Right cardiac atrium (tissue), 5 donors: ENCODE results near the gene RTKN. TPM values are rescaled to one million over a fixed set of nuclear protein-coding genes. Genes with fewer than 3 reads are reported as not detected.

Experiments used
- polyA plus RNA-seq: library from polyadenylated mRNA; stranded (reverse); fragments of 200-250 nt; gene quantifications from one replicate; pipeline ENCODE4 v1.2.3, GENCODE V29; 2013
- total RNA-seq, 4 donors: library from RNA; stranded (reverse); fragmentation: NEBNext Ultra II Directional; extraction: Animal tissue kit (Norgen Biotek cat#: 25700); gene quantifications; one replicate each; pipeline ENCODE4 v1.2.1, GENCODE V29; 2021
- donor health status: healthy with polysubstance abuse.
- donor health status: DM: no; HTN: yes; CAD: no.
- donor health status: DM: no; HTN: no; CAD: no.
- donor health status: DM: no; HTN: yes; CAD: no; lungs with severe emphysema.
- donor health status: DM: yes; HTN: yes; CAD: no.

RTKN gene
- total and polyA plus RNA-seq, 5 donors, result 16.2 to 27.9 (median 24.8) TPM

Other genes with a start within 250 kb of the RTKN start
- 10 to 100 TPM in 2 of 4 donors, 1 to 10 TPM in 2; 6.7 to 18.0 (median 9.5) TPM for gene MTHFD2, start 243.3 kb downstream of the RTKN start, total RNA-seq
- gene MTHFD2, start 243.3 kb downstream of the RTKN start, polyA plus RNA-seq, result 8.7 TPM
- gene SLC4A5, start 98.5 kb downstream of the RTKN start, total RNA-seq, result 1 to 10 TPM in 3 of 4 donors, under 1 TPM in 1; 0.29 to 2.8 (median 1.1) TPM
- 0.79 TPM for gene SLC4A5, start 98.5 kb downstream of the RTKN start, polyA plus RNA-seq
- gene DCTN1, start 61.6 kb downstream of the RTKN start, total RNA-seq, result 100 to 1,000 TPM; 102 to 131 (median 125) TPM
- gene DCTN1, start 61.6 kb downstream of the RTKN start, polyA plus RNA-seq, result 71.7 TPM
- gene C2orf81, start 20.3 kb downstream of the RTKN start, total RNA-seq, result 1 to 10 TPM in 3 of 4 donors, under 1 TPM in 1; 0.88 to 1.6 (median 1.1) TPM
- 1.00 TPM for gene C2orf81, start 20.3 kb downstream of the RTKN start, polyA plus RNA-seq
- gene WDR54, start 20.2 kb downstream of the RTKN start, total RNA-seq, result 1 to 10 TPM; 3.4 to 4.5 (median 3.5) TPM
- 3.4 TPM for gene WDR54, start 20.2 kb downstream of the RTKN start, polyA plus RNA-seq
- 10 to 100 TPM; 19.2 to 22.9 (median 20.7) TPM for gene INO80B, start 13.2 kb upstream of the RTKN start, total RNA-seq
- 16.8 TPM for gene INO80B, start 13.2 kb upstream of the RTKN start, polyA plus RNA-seq
- 10 to 100 TPM; 48.9 to 60.0 (median 56.7) TPM for gene WBP1, start 16.5 kb upstream of the RTKN start, total RNA-seq
- 63.1 TPM for gene WBP1, start 16.5 kb upstream of the RTKN start, polyA plus RNA-seq
- 10 to 100 TPM; 23.4 to 25.1 (median 24.5) TPM for gene MOGS, start 23.4 kb upstream of the RTKN start, total RNA-seq
- gene MOGS, start 23.4 kb upstream of the RTKN start, polyA plus RNA-seq, result 19.9 TPM
- gene MRPL53, start 30.7 kb upstream of the RTKN start, total RNA-seq, result 100 to 1,000 TPM; 116 to 157 (median 131) TPM
- gene MRPL53, start 30.7 kb upstream of the RTKN start, polyA plus RNA-seq, result 107 TPM
- gene CCDC142, start 41.1 kb upstream of the RTKN start, total RNA-seq, result 10 to 100 TPM in 2 of 4 donors, 1 to 10 TPM in 2; 7.5 to 11.1 (median 9.4) TPM
- 5.5 TPM for gene CCDC142, start 41.1 kb upstream of the RTKN start, polyA plus RNA-seq
- 10 to 100 TPM; 11.3 to 12.3 (median 11.8) TPM for gene TTC31, start 41.1 kb upstream of the RTKN start, total RNA-seq
- 11.4 TPM for gene TTC31, start 41.1 kb upstream of the RTKN start, polyA plus RNA-seq
- 1 to 10 TPM in 1 of 4 donors, under 1 TPM in 3; 0.51 to 1.2 (median 0.85) TPM for gene LBX2, start 57.7 kb upstream of the RTKN start, total RNA-seq
- 0.52 TPM for gene LBX2, start 57.7 kb upstream of the RTKN start, polyA plus RNA-seq
- 10 to 100 TPM; 20.5 to 38.7 (median 25.6) TPM for gene PCGF1, start 65.8 kb upstream of the RTKN start, total RNA-seq
- 20.9 TPM for gene PCGF1, start 65.8 kb upstream of the RTKN start, polyA plus RNA-seq
- gene TLX2, start 72.5 kb upstream of the RTKN start, total RNA-seq, result not detected
- 0.05 TPM for gene TLX2, start 72.5 kb upstream of the RTKN start, polyA plus RNA-seq
- gene DQX1, start 84.3 kb upstream of the RTKN start, total RNA-seq, result not detected
- gene DQX1, start 84.3 kb upstream of the RTKN start, polyA plus RNA-seq, result not detected
- gene AUP1, start 87.8 kb upstream of the RTKN start, total RNA-seq, result 10 to 100 TPM; 52.3 to 69.6 (median 63.3) TPM
- 75.3 TPM for gene AUP1, start 87.8 kb upstream of the RTKN start, polyA plus RNA-seq
- 10 to 100 TPM; 26.3 to 31.2 (median 28.9) TPM for gene HTRA2, start 88.0 kb upstream of the RTKN start, total RNA-seq
- gene HTRA2, start 88.0 kb upstream of the RTKN start, polyA plus RNA-seq, result 27.8 TPM
- gene LOXL3, start 112.0 kb upstream of the RTKN start, total RNA-seq, result 1 to 10 TPM; 4.3 to 8.3 (median 6.7) TPM
- gene LOXL3, start 112.0 kb upstream of the RTKN start, polyA plus RNA-seq, result 2.4 TPM
- 1 to 10 TPM; 7.1 to 8.6 (median 7.5) TPM for gene DOK1, start 112.8 kb upstream of the RTKN start, total RNA-seq
- gene DOK1, start 112.8 kb upstream of the RTKN start, polyA plus RNA-seq, result 3.7 TPM
- 1 to 10 TPM in 1 of 4 donors, under 1 TPM in 2, not detected in 1; 0.14 to 1.1 (median 0.47) TPM for gene M1AP, start 206.4 kb upstream of the RTKN start, total RNA-seq
- 0.07 TPM for gene M1AP, start 206.4 kb upstream of the RTKN start, polyA plus RNA-seq
- 1 to 10 TPM; 3.7 to 5.3 (median 4.2) TPM for gene SEMA4F, start 212.3 kb upstream of the RTKN start, total RNA-seq
- 1.7 TPM for gene SEMA4F, start 212.3 kb upstream of the RTKN start, polyA plus RNA-seq